GM20431 (cell line): ENCODE results near the gene TSKU.
"Not testable (repeated sequence)": the region's sequence is repeated elsewhere in the genome, so short reads cannot be mapped to it uniquely, and the experiment has no call there.

Experiments
- in situ Hi-C: fragments of 300-500 bp; cut with MseI, MboI; formaldehyde crosslinking; loops from one replicate; pipeline ENCODE4 v1.15.0; 2020; ENCODE audit warnings: low sequenced_read_pairs; ENCODE audit not compliant: unreplicated experiment

The TSKU gene

GRCh38 chr11:76815678-76816077 lies 32.5 kb downstream of the TSKU start:
- in situ Hi-C loops: not testable (repeated sequence)

GRCh38 chr11:76820184-76820566 lies 37.0 kb downstream of the TSKU start:
- in situ Hi-C loops: no loop called here

- in situ Hi-C loops: not testable (repeated sequence)
These were observed 38.2 kb downstream of the TSKU start for GRCh38 chr11:76821396-76821795.

- in situ Hi-C loops: no loop called here
These were observed 39.2 kb downstream of the TSKU start for GRCh38 chr11:76822406-76822805.

GRCh38 chr11:76823481-76824028 lies 40.4 kb downstream of the TSKU start:
- in situ Hi-C loops: no loop called here

GRCh38 chr11:76824083-76824939 lies 41.2 kb downstream of the TSKU start:
- in situ Hi-C loops: no loop called here

DNA sequence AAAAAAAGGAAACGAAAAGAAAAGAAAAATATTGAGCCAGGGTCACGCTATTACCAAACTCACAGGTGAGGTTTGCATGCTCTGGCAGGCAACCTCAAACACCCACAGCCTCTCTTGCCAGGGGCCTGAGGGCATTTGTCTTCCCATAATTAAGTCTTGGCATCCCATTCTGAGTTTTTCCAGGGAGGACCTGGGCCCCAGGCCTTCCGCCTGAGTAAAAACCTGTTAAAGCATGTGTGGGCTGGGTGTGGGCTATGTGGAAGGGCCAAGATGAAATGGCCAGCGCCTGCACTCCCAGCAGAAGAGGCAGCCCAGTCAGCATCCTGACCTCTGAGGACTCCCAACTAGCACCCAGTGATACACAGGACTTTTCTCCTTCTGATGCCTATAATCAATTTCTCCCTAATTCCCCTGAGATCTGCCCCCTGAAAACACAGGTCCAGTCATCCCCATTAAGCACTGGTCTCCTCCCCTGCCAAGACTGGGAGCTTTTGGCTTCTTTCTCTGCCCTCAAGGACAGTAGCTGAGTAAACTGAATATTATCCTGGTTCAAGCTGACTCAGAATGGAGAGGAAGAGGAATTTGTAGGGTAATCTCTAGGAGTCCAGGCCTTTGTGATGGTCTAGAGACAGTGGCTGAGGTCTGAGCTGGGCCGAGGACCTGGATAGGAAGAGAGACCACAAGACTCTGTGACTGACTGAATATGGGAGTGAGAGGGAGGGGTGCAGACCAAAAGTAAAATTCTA lies 42.0 kb downstream of the TSKU start:
- in situ Hi-C loops: no loop called here

- in situ Hi-C loops: no loop called here
These were observed 42.7 kb downstream of the TSKU start for GRCh38 chr11:76825726-76826396.

DNA sequence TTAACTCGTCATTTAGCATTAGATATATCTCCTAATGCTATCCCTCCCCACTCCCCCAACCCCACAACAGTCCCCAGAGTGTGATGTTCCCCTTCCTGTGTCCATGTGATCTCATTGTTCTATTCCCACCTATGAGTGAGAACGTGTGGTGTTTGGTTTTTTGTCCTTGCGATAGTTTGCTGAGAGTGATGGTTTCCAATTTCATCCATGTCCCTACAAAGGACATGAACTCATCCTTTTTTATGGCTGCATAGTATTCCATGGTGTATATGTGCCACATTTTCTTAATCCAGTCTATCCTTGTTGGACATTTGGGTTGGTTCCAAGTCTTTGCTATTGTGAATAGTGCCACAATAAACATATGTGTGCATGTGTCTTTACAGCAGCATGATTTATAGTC lies 43.4 kb downstream of the TSKU start:
- in situ Hi-C loops: not testable (repeated sequence)

DNA sequence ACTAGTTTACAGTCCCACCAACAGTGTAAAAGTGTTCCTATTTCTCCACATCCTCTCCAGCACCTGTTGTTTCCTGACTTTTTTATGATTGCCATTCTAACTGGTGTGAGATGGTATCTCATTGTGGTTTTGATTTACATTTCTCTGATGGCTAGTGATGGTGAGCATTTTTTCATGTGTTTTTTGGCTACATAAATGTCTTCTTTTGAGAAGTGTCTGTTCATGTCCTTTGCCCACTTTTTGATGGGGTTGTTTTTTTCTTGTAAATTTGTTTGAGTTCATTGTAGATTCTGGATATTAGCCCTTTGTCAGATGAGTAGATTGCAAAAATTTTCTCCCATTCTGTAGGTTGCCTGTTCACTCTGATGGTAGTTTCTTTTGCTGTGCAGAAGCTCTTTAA lies 43.8 kb downstream of the TSKU start:
- in situ Hi-C loops: not testable (repeated sequence)

- in situ Hi-C loops: no loop called here
These were observed 47.6 kb downstream of the TSKU start for GRCh38 chr11:76830639-76831327.

GRCh38 chr11:76831686-76832310 lies 48.6 kb downstream of the TSKU start:
- in situ Hi-C loops: no loop called here

DNA sequence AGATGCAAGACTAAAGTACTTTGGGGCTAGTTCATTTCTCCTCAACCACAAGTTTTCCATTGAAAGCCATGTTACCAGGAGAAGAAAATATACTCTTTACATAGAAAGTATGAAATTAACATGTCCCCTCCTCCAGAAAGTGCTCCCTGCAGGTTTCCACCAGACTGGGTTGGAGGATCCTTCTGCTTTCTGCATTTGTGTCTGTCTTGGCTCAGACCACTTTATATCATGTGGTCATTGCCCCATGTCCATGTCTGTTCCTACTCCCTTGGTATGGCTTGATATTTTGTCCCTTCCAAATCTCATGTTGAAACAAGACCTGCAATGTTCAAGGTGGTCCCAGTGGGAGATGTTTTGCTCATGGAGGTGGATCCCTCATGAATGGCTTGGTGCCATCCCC lies 49.2 kb downstream of the TSKU start:
- in situ Hi-C loops: no loop called here

DNA sequence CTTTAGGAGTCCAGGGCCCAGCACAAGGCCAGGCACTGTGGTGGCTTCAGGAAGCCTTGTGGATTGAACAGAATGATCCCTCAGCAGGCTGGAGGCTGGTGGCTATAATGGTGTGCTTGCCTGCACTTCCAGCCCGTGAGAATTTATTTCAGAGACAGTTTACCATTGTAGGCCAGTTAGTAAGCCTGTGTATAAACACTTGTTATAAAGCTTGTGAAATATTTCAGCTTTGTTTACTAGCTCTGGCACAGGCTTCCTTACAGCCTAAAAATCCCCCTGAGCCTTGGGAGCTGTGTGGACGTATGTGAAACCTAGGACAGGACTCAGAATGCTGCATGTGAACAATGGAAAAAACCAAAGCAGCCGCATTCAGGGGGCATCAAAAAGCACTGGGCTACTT lies 51.0 kb downstream of the TSKU start:
- in situ Hi-C loops: no loop called here

DNA sequence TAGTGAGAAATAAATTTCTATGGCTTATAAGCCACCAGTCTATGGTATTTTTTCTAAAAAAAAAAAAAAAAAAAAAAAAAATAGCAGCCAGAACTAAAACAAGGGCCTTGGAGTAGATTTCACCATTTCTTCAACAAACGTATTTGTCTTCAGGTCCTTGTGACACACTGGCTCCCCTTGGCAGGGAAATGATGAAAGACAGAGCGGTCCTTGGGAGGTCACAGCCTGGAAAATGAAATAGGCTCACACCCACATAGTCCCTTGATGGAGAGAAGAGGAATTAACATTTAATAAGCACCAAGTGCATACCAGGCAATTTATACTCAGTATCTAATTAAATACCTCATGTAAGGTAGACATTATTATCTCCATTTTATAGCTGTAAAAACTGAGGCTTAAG lies 51.9 kb downstream of the TSKU start:
- in situ Hi-C loops: no loop called here

DNA sequence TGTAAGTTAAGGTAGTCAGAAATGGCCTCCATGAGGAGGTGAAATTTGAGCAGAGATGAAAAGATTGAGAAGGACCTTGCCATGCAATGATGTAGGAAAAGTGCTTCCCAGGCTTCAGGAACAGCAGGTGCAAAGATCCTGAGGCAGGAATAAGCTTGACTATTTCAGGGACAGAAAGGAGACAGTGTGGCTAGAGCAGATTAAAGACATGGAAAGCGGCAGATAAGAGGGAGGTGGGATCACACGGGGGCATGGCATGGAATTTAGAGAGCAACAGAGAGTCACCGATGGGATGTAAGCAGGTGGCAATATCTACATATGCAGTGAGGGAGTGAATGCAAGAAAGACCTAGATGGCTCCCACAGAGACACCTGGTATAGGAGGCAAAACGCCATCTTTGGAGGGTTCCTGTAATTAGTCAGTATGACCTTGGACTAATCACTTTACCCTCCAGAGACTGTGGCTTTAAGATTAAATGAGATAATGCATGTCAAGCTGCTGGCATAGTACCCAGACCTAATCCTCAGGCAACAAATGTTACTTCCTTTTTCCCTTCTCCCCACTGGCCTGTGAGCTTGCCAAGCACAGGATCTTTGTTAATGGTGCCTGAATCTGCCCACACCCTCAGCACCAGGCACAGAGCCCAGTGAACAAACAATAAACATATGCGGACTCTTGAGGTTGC lies 52.9 kb downstream of the TSKU start:
- in situ Hi-C loops: no loop called here

DNA sequence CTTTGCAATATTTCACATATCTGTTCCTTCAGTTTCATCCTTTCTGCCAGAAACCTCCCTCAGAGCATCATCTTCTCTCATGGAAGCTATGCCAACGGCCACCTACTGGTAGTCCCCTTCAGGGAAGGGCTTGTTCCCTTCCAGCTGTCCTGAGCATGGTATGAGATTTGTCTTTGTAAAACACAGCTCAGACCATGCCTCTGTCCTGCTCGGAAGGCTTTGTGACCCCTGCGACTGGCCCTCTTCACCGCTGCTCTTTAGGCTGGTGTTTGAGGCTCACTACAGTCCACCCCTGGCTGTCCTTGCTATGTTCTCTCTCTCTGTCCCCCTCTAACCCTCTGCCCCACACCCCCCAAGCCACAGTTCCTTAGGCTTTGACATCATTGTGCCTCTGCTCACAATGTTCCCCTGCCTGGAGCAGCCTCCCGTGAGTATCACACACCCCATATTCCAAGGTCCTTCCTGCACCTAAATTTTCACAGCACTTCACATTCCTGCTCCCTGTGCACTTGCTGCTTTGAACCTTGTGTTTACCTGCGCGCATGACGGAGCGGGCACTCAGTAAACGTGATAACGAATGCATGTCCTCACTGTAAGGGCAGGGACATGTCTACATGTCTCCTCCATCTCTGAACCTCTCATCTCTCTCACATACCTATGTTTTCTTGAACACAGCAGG lies 53.6 kb downstream of the TSKU start:
- in situ Hi-C loops: no loop called here
